Raji (cell line): Measurements from ENCODE around the gene STAC3.

ENCODE experiments used
- POLR2A ChIP-seq: IDR thresholded peaks from 2 replicates; pipeline ENCODE4 v1.6.1; 2011; ENCODE audit warnings: low read depth, low read length, control low read depth; ENCODE audit not compliant: insufficient read depth

STAC3 gene

GRCh38 chr12:57250956-57251355 is at the start of gene STAC3:
TSS of gene STAC3 (minus strand) at chr12:57251187. CDS start at chr12:57249636, 1,551 bp downstream.
- TF ChIP-seq POLR2A, result no peak

DNA sequence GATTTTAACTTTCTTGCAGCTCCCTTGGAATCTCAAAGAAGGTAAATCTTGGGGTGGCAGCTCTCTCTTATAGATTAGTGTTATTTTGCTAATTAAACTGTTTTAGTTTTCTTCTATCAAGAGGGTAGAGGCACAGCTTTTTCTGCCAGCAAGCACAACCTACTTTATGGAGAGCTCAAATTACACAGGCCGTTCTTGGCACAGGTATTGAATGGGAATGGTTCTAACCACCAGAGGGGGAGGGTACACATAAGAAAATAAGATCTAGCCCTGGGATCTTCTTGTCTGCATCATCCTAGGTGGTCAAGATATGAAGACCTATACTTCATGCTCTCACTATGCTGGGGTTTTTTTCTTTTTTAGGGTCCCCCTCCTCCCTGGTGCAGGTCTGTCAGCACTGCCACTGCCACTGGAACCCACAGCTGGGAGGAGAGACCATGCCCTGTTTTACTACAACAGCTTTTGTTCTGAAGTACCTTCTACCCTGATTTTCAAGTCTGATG is 48.6 kb upstream of the STAC3 start:
- no peak for TF ChIP-seq POLR2A

DNA sequence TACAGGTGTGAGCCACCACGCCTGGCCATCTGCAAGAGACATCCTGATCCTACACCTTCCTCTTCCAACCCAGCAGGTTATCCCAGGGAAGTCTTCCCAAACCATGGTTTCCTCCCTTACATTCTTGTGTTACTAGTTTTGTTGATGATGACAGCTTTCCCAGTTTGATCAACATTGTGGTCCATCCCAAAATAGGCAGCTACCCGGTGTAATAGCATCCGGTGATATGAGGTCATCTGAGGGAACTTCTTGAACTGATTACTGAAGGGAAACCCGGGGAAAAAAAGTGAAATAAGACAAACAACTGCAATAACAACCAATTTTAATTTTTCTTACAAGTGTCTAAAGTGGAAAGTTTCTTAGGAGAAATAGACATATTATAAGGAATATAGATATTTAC is 45.3 kb upstream of the STAC3 start:
- no peak for TF ChIP-seq POLR2A

GRCh38 chr12:57280211-57281062 is 29.4 kb upstream of the STAC3 start:
- no peak; the same call in 1 of the 2 replicates for TF ChIP-seq POLR2A

DNA sequence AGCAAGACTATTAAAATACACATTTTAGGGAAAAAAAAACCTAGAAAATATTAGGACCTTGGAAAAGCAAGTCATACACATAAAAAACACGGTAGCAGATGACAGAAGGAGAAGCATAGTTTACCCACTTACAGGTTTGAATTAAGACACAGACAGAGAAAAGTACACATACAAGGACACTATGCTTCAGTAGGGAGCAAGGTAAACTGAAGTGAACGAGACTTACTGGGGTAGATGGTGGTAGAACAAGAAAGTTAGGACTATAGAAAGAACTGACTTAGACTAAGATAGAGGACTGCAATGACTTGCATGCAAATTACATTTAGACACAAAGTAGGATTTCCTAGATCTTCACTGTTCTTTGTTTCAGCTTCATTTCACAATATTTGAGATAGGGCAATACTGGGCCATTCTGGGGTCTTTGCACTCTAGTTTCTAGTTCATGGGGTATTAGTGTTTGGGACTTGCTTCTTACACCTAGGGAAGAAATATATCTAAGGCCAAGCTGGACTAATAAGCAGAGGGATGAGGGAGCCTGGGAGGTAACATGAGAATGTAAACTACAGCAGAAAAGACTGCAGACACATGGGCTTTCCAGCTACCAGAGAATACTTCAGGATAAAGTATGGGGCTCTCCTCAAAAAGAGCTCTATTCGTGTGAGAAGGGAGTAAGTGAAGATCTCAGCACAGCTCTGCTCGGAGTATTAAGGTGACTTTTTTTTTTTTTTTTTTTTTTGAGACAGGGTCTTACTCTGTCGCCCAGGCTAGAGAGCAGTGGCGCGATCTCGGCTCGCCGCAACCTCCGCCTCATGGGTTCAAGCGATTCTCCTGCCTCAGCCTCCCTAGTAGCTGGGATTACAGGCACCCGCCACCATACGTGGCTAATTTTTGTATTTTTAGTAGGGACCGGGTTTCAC is 27.7 kb upstream of the STAC3 start:
- no peak for TF ChIP-seq POLR2A

DNA sequence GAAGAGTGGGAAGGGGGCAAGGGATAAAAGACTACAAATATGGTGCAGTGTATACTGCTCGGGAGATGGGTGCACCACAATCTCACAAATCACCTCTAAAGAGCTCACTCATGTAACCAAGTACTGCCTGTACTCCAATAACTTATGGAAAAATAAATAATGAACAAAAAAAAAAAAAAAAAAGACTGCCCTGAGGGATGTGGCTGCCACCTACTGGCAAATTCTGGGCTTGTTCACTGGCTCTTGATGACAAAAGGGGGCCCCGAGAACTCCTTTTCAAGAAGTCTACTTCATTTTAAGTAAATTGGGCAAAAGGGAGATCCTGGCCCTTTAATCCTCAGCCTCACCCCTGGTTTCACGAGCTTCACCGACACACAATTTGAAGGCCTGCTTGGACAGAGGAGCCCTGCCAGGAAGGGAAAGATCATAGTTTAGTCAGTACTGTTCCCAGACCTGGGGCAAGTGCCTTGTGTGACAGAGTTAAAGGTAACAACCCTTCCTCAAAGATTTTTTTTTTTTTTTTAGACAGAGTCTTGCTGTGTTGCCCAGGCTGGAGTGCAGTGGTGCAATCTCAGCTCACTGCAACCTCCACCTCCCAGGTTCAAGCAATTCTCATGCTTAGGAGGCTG is 26.1 kb upstream of the STAC3 start:
- no peak for TF ChIP-seq POLR2A

GRCh38 chr12:57273516-57273915 is 22.5 kb upstream of the STAC3 start:
- TF ChIP-seq POLR2A, result no peak

DNA sequence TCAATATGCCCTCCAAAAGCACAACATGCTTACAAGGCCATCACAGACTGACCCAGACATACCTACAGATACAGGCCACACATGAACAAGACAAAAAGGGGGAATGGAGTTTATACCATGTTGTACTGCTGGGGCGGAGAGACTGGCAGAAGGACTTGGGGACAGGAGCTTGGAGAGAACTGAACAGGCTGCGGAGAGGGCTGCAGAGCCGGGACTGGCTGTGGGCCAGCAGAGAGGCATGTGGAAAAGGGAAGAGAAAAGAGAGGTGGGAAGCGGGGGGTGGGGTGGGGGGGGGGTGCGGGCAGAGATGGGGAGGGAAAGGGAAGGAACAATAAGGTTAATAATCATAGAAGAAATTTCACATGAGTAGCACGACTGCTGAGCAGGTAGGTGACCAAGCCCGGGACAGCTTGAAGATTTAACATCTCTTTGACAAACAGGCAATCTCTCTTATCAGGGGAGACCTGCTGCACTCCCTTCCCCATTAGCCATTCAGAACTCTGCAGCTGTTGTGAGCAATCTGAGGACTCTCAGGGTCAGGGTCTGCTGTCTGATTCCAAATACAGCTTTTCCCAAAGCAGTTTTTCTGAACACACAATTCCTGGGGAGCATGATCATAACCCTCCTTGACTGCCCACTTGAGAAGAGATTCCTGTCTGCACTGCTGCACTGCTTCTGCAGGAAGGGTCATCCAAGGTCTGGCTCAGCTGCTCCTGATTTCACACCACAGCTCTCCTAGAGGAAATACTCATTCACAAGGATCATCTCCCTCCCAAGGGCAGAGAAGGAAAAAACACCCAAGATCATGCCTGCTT is 21.6 kb upstream of the STAC3 start:
- no peak for TF ChIP-seq POLR2A

DNA sequence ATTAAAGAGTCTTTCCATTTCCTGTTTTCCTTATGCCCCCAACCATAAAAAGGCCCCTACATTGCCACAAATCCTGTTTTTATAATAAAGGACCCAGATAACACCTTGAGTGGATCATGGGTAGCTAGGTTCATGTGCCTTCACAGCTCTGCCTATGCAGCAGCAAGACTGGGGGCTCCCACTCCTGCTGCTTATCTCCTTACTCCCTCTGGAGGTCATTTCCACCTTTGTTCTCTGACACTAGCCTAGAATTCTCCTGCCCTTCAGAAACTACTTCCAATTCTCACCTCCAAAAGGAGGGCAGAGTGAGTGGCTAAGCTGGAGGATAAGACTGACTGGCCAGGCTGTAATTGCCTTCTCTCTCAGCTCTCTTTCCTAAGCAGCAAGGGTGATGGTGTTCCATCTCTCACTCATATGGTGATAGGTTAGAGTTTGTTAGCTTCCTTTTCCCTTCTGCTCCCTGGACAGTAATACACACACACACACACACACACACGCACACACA is 20.0 kb upstream of the STAC3 start:
- TF ChIP-seq POLR2A, result no peak

- TF ChIP-seq POLR2A, result no peak
Observed at GRCh38 chr12:57268264-57268663, 17.3 kb upstream of the STAC3 start.

GRCh38 chr12:57266681-57267080 is 15.7 kb upstream of the STAC3 start:
- TF ChIP-seq POLR2A, result no peak

DNA sequence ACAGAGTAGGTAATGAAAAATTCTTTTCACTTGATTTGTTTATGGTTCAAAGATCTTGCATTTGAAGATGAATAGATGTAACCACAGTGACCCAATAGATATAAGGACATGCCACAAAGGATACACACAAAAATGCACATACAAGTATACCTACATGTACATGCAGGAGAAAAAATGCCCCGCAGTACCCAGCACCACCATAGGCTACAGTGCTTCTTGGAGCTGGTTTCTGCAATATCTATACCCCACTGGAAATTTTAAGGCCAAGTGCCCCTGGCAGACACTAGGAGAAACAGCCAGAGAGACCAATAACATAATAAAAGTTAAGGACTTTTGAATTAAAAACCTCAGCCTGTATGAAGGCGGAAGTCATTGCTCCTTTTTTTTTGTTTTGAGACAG is 12.1 kb upstream of the STAC3 start:
- no peak for TF ChIP-seq POLR2A

DNA sequence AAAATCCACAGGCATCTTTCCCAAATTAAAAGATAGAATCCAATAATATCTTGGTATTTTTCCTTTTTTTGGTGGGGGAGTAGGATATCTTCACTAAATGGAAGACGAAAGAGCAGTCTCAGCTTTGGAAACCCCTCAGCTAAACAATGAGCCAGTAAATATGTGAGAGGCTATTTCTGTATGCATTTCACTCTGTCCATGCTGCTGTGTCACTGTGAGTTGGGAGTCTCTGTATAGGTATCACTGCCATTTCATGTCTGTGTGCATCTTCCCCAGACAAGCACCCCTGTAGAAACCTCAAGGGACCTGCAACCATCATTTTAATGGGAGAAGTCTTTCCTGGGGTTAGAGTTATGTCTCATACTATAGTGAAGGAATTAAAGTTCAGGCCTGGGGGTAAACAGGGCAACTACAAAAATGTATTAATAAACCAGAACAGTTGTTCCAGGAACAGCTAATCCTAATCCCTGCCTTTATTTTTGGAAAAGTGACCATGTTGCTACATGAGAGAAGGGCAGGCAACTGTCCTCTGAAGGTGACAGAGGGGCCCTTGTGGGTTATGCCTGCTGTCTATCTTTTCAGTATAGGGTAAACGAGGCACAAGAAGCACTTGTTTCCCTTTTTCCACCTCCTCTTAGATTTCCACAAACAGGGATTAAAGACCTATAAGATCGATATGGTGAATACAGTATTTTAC is 11.3 kb upstream of the STAC3 start:
- TF ChIP-seq POLR2A, result no peak

DNA sequence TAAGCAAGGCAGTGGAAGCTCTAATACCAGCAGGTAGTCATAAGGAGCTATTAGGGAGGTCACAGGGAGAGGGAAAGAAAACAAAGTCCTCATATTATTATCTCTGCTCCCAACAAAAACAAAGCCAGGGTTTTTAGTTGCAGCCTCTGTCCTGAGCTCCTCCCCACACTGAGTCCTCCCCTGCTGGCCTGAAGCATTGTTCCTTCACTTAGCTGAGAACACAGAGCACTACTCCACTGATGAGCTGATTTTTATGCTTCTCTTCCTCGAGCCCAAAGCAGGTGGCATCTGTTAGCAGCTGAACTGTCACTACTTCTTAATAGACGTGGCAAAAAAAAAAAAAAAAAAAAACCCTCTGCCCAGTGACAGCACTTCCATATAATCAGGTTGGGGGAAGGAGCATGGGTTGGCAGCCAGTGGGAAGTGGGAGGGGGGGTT is 10.5 kb upstream of the STAC3 start:
- TF ChIP-seq POLR2A, result no peak

- TF ChIP-seq POLR2A, result no peak
Observed at GRCh38 chr12:57260366-57260765, 9.4 kb upstream of the STAC3 start.
